Bone marrow (tissue), 2 donors: ENCODE results near the gene ARRDC2.
"Not testable (repeated sequence)": the region's sequence is repeated elsewhere in the genome, so short reads cannot be mapped to it uniquely, and the experiment has no call there.

Experiments
- DNase-seq, 2 donors: peaks; one replicate each; lab custom pipeline; 2025; lab: John Stamatoyannopoulos, UW

The ARRDC2 gene

DNA sequence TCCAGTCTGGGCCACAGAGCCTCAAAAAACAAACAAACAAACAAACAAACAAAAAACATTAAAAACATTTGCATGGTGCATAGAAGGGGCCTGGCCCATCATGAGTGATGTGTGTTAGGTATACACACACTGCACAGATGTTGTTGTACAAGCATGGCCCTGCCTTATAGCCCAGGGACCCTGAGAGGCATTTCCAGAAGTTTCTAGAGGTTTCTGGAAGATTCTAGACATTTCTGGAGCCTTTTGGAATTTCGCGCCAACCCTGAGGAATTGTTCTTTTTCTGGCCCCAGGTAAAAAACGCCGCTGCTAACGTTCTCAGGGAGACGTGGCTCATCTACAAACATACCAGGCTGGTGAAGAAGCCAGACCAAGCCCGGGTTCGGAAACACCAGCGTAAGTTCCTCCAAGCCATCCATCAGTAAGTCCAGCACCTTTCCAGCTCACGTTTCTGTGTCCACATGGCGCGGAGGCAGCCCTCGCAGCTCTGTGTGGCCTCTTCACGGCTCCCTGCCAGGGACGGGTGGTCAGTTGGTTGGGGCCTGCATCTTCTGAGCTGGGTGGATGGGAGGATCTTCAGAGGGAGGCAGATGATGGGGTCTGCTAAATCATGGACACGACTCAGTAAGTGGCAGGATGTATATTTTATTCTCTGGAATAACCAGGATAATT lies 18.4 kb upstream of the ARRDC2 start:
- DNase-seq: no peak

- DNase-seq: no peak
Observed at GRCh38 chr19:17993076-17993813, 14.7 kb upstream of the ARRDC2 start.

DNA sequence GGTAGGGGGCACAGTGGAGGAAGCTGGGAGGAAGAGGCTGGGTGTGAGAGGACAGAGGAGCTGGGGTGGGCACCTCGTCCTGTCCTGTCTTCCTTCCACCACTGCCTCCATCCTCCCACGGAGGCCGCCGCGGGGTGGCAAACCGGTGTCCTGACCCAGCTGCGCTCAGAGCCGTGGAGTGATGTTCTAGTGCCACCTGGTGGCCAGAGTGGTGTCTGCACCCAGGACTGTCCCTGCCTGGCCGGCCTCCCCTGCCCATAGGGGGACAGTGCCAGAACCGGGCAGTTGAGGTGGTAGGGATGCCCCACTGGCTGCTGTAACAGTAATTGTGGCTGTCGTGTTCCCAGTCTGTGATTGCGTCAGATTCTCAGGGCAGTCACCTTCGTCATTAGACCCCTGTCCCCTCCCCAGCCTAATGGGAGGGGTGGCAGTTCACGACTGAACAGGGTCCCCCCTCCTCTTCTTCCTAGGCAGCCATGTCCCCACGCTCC lies 11.1 kb upstream of the ARRDC2 start:
- peak; percentile 83 to 86 for DNase-seq

- no peak for DNase-seq
Observed at GRCh38 chr19:17997969-17998826, 9.8 kb upstream of the ARRDC2 start.

DNA sequence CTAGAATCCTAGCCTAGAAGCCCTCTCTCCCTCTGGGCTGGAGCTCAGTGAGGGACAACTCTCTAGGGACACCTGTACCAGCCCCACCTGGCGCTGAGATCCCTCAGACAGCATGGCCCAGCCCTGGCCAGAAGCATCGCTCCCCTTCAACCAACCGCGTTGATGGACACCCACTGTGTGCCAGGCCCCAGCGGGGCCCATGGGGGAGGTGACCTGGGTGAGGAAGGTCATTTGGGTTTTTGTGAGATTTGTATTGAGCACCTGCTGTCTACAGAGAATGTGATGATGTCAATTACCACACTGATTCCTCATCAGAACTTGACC lies 9.2 kb upstream of the ARRDC2 start:
- DNase-seq: no peak

- no peak for DNase-seq
Observed at GRCh38 chr19:17999684-18000479, 8.1 kb upstream of the ARRDC2 start.

DNA sequence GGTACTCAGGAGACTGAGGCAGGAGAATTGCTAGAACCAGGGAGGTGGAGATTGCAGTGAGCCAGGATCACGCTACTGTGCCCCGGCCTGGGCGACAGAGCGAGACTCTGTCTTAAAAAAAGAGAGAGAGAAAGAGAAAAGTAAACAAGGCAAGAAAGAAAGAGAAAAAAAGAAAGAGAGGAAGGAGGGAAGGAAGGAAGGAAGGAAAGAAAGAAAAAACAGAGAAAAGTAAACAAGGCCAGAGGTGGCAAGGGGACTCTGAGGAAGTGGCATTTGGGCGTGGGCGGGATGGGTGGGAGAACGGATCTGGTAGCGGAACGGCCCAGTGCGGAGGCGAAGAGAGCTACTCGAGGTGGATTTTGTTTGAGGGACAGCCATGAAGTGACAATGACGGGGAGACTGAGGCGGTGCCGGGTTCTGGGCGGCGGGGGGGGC lies 7.5 kb upstream of the ARRDC2 start:
- no peak for DNase-seq

GRCh38 chr19:18000915-18001776 lies 6.8 kb upstream of the ARRDC2 start:
- peak; percentile 73 to 74 for DNase-seq

DNA sequence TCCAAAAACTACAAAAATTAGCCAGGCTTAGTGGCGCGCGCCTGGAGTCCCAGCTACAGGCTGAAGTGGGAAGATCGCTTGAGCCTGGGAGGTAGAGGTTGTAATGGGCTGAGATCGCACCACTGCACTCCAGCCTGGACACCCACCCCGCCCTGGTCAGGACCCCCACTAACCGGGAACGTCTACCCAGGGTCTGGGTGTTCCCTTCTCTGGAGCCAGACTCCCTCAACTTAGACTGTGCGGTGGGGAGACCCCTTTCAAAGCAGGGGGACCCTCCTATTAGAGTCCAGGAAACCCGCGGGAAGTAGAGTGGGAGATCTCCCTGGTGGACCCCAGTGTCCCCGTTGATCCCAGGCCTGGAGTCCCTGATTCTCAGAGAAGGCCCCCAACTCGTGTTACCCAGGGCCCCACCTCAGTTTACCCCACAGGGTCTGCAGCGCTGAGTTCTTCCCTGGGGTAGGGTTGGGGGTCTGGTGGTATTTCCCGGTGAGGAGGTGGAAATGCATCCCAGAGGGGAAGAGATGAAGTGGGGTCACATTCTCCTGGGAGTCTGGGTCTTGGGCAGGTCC lies 6.1 kb upstream of the ARRDC2 start:
- no peak for DNase-seq

DNA sequence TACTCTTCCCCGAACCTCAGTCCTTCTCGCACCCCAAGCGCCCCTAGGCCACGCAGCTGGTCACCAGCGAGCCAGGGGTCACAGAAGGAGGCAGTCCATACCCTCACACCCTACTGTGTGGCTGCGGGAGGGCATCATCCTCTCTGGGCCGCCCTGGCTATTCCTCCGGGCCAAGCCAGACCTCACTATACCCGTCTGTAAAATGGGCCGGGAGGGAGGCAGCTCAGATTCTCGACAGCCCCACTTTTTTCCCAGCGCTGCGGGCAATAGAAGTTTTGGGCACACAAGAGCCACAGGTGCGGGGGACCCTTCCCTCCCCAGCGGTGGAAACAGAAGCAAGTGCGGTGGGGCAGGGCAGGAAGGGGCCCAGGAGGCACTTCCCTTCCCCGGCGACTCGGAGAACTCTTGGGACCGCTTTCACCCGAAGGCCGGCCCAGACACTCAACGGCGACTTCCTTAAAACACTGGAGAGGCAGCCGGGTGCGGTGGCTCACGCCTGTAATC lies 5.6 kb upstream of the ARRDC2 start:
- DNase-seq: peak; percentile 22 to 23

GRCh38 chr19:18005750-18006149 lies 2.2 kb upstream of the ARRDC2 start:
- DNase-seq: not testable (repeated sequence)

DNA sequence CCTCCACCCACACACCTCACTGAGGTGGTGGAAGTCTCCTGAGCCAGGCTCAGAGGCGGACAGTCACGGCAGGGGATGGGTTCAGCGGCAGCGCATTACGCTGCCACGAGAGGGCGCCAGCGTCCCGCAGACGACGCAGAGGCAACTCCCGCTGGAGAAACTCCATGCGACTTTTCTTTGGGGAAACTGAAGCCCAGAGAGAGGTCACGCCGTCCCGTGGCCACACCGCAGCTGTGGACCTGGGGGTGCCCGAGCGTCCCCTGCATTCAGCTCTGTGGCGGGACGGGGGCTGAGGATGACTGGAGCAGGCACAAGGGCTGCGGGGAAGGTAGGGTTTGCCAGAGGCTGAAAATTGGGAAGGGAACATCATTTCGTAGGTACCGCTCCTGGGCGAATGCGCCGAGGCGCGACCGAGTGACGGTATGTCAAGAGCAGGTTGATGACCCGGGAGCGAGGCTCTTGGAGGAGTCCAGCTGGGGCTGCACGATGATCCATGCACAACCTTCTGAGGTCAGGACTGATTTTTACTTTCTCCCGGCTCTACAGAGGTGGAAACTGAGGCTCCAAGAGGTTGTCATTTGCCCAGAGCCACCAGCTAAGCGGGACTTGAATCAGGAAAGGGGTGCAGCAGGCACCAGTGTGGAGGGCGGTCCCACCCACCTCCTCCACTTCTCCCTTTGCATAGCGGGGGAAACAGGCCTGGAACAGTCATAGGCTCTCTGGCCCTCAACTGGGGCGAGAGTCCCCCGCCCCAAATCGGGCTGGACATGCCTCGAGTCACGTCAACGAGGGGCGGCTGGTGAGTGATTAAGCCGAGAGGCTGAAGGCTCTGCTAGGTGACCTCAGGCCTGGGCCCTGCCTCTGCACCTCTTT lies 690 bp upstream of the ARRDC2 start:
- peak; percentile 55 to 73 for DNase-seq

DNA sequence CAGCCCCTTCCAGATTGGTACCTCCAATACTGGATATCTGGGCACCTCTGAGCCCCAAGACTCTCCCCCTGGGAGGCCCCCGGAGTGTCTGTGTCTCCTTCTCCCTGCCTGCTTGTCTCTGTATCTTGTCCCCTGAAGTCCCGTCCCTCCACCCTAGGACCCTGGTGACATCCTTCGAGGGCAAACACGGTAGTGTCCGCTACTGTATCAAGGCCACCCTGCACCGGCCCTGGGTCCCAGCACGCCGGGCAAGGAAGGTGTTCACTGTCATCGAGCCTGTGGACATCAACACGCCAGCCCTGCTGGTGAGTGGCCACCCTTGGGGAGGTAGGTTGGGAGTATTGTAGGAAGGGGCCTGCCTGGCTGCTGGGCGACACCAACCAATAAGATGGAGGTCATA lies 844 bp downstream of the ARRDC2 start:
- DNase-seq: no peak

GRCh38 chr19:18009412-18010066 lies 1.6 kb downstream of the ARRDC2 start:
- peak in 1 of 2 donors; percentile 55 for DNase-seq

DNA sequence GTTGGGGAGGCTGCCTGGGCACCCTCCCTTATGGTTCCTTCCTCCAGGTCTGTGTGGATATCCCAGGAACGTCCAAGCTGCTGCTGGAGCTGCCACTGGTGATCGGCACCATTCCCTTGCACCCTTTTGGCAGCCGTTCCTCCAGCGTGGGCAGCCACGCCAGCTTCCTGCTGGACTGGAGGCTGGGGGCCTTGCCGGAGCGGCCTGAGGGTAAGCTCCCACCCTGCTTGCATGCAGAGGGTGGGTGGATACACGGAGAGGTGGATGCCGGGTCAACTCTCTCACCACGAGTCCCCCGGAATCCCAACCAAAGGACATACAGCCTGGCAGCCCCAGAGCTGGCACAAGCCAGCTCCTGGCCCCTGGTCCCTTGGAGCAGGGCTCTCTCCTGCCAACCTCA lies 2.2 kb downstream of the ARRDC2 start:
- no peak for DNase-seq

- DNase-seq: no peak
Observed at GRCh38 chr19:18013210-18014111, 5.5 kb downstream of the ARRDC2 start.

DNA sequence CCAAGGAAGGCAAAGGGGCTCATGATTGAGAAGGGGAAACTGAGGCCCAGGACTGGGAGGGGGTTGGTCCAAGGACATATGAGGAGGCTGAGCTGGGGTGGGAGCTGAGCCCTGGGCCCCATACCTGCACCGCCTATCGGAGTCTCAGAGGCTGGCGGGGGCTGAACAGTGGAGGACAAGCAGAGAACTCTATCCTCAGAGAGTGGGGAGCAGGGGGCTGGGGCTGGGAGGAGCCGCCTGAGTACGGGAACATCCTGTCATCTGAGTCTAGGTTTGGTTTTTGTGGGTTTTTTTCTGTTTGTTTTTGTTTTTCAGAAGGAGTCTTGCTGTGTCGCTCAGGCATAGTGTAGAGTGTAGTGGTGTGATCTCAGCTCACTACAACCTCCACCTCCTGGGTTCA lies 6.2 kb downstream of the ARRDC2 start:
- no peak for DNase-seq
